Calu3 (cell line): ENCODE data around the gene RTL5. TPM values are rescaled to one million over a fixed set of nuclear protein-coding genes. Genes with fewer than 3 reads are reported as not detected.

Experiments
- BruUV-seq: library from RNA; stranded (reverse); fragments of 400-500 nt; replicated peaks from 2 replicates; lab custom pipeline; 2021; lab: Mats Ljungman, UMichigan
- CTCF ChIA-PET: fragments of 300-600 bp; sonication (Branson Sonifier 250); formaldehyde crosslinking; loops from one replicate; lab custom pipeline; 2022; ENCODE audit warnings: antibody characterized with exemption; lab: Charles Lee
- DNase-seq: peaks from one replicate; pipeline ENCODE4 v3.0.0; 2022
- H3K27ac Mint-ChIP-seq: one replicate; pipeline ENCODE4 v1.8.0; 2022; ENCODE audit warnings: mixed read lengths; ENCODE audit not compliant: unreplicated experiment
- H3K27me3 Mint-ChIP-seq: one replicate; pipeline ENCODE4 v1.8.0; 2022; ENCODE audit warnings: mixed read lengths; ENCODE audit not compliant: unreplicated experiment
- H3K36me3 Mint-ChIP-seq: one replicate; pipeline ENCODE4 v1.8.0; 2022; ENCODE audit warnings: mild to moderate bottlenecking, moderate library complexity, mixed read lengths; ENCODE audit not compliant: insufficient read depth, unreplicated experiment
- H3K4me1 Mint-ChIP-seq: one replicate; pipeline ENCODE4 v1.8.0; 2022; ENCODE audit warnings: mild to moderate bottlenecking, low read depth, mixed read lengths; ENCODE audit not compliant: unreplicated experiment
- H3K4me3 Mint-ChIP-seq: one replicate; pipeline ENCODE4 v1.8.0; 2022; ENCODE audit warnings: mild to moderate bottlenecking, low read depth, moderate library complexity, mixed read lengths; ENCODE audit not compliant: unreplicated experiment
- H3K9me3 Mint-ChIP-seq: one replicate; pipeline ENCODE4 v1.8.0; 2022; ENCODE audit warnings: low read depth, mixed read lengths; ENCODE audit not compliant: unreplicated experiment
- CTCF ChIP-seq: fragments of 200-600 bp; IDR thresholded peaks from one replicate; pipeline ENCODE4 v1.8.0; 2022; ENCODE audit warnings: antibody characterized with exemption; ENCODE audit not compliant: unreplicated experiment
- intact Hi-C: fragments of 100-400 bp; cut with micrococcal nuclease; formaldehyde crosslinking; loops from one replicate; pipeline ENCODE4 v1.10.0; 2022; ENCODE audit not compliant: unreplicated experiment
- total RNA-seq: library from RNA; stranded (reverse); gene quantifications from 2 replicates; pipeline ENCODE4 v1.2.3, GENCODE V29; 2022

Gene RTL5
- total RNA-seq, 1 experiment from 2014 or later: 0.07 TPM

- intact Hi-C loops: no loop called here
- Mint-ChIP-seq H3K4me1 (no peaks in the 10 kb centered on the region), H3K9me3 (no peaks in the 10 kb centered on the region), H3K36me3 (no peaks in the 10 kb centered on the region), H3K27me3 (peaks cover 62% of the 10 kb centered on the region), H3K4me3 (no peak overlapping the region), H3K27ac (no peak overlapping the region)
- no peak for TF ChIP-seq CTCF
- BruUV-seq: no TSS peak
- CTCF ChIA-PET: no interaction called here
- DNase-seq: no peak
Observed at GRCh38 chrX:72097098-72097497, 34.6 kb downstream of the RTL5 start.

- no TSS peak for BruUV-seq
- intact Hi-C loops: no loop called here
- Mint-ChIP-seq H3K4me1 (no peaks in the 10 kb centered on the region), H3K27ac (no peak overlapping the region), H3K27me3 (peaks cover 51% of the 10 kb centered on the region), H3K9me3 (no peaks in the 10 kb centered on the region), H3K4me3 (no peak overlapping the region), H3K36me3 (no peaks in the 10 kb centered on the region)
- no peak for TF ChIP-seq CTCF
- no peak for DNase-seq
- CTCF ChIA-PET: no interaction called here
Observed at GRCh38 chrX:72095370-72095769, 36.3 kb downstream of the RTL5 start.

- no peaks in the 10 kb centered on the region for H3K9me3 Mint-ChIP-seq
- no peak for TF ChIP-seq CTCF
- H3K27me3 Mint-ChIP-seq: peaks cover 49% of the 10 kb centered on the region
- H3K4me1 Mint-ChIP-seq: no peaks in the 10 kb centered on the region
- intact Hi-C loops: no loop called here
- BruUV-seq: no TSS peak
- H3K36me3 Mint-ChIP-seq: no peaks in the 10 kb centered on the region
- CTCF ChIA-PET: no interaction called here
- H3K4me3 Mint-ChIP-seq: no peak overlapping the region
- no peak overlapping the region for H3K27ac Mint-ChIP-seq
- no peak for DNase-seq
Observed at GRCh38 chrX:72094894-72095293, 36.8 kb downstream of the RTL5 start.

GRCh38 chrX:72089254-72089653, 42.5 kb downstream of the RTL5 start:
- no peak for DNase-seq
- Mint-ChIP-seq H3K36me3 (no peaks in the 10 kb centered on the region), H3K27ac (no peak overlapping the region)

More at GRCh38 chrX:72089254-72089653, 42.5 kb downstream of the RTL5 start:
- TF ChIP-seq CTCF: no peak
- Mint-ChIP-seq H3K4me1 (no peaks in the 10 kb centered on the region), H3K4me3 (no peak overlapping the region), H3K27me3 (peaks cover 40% of the 10 kb centered on the region), H3K9me3 (no peaks in the 10 kb centered on the region)
- BruUV-seq: no TSS peak
- CTCF ChIA-PET: no interaction called here
- intact Hi-C loops: no loop called here
